Esophagus squamous epithelium (tissue), 5 donors: ENCODE data around the gene TFE3. TPM values are rescaled to one million over a fixed set of nuclear protein-coding genes. Genes with fewer than 3 reads are reported as not detected.
A peak's percentile ranks its signal among the peaks of the same experiment; 100 is the strongest.

Experiments
- DNase-seq: peaks from one replicate; lab custom pipeline; 2025; lab: John Stamatoyannopoulos, UW
- H3K27ac ChIP-seq, 4 donors: fragments of 200-600 bp; sonication (generic); one replicate each; pipeline ENCODE4 v1.5.1; 2016 to 2019; ENCODE audit warnings: mild to moderate bottlenecking in 1 of 4
- H3K27me3 ChIP-seq, 4 donors: fragments of 200-600 bp; sonication (generic); 1 replicate in 3 of 4; 2 replicates in 1 of 4; pipeline versions ENCODE4 v1.5.1 to v1.6.0; 2017 to 2021; ENCODE audit warnings: antibody characterized with exemption in 1 of 4
- H3K36me3 ChIP-seq, 3 donors: fragments of 200-600 bp; sonication (generic); one replicate each; pipeline ENCODE4 v1.5.1; 2016 to 2019
- H3K4me1 ChIP-seq, 3 donors: fragments of 200-600 bp; sonication (generic); one replicate each; pipeline ENCODE4 v1.5.1; 2017 to 2019
- H3K4me3 ChIP-seq, 4 donors: fragments of 200-600 bp; sonication (generic); 1 replicate in 3 of 4; 2 replicates in 1 of 4; pipeline ENCODE4 v1.5.1; 2016 to 2019; ENCODE audit warnings: mild to moderate bottlenecking in 2 of 4, moderate library complexity in 1 of 4
- H3K9me3 ChIP-seq, 3 donors: fragments of 200-600 bp; sonication (generic); one replicate each; pipeline ENCODE4 v1.5.1; 2016 to 2019
- CTCF ChIP-seq, 6 experiments: fragments of 450-650 bp in 4 of 6; fragments of 200-600 bp in 2 of 6; sonication (generic) in 2 of 6; IDR thresholded peaks; one replicate each; pipeline ENCODE4 v1.5.1; 2016 to 2019; ENCODE audit warnings: antibody characterized with exemption in 6 of 6, mild to moderate bottlenecking in 4 of 6, moderate library complexity in 4 of 6
- POLR2A ChIP-seq, 4 donors: fragments of 450-650 bp; IDR thresholded peaks; one replicate each; pipeline ENCODE4 v1.6.1; 2017; ENCODE audit warnings: antibody characterized with exemption in 4 of 4, mild to moderate bottlenecking in 4 of 4, moderate library complexity in 3 of 4
- WGBS, 2 donors: methylation state at CpG; one replicate each; pipeline ENCODE4 v1.1.5; 2018; 5-methylcytosine and 5-hydroxymethylcytosine counted together
- intact Hi-C: fragments of 100-400 bp; cut with DNase I; formaldehyde crosslinking; loops from one replicate; pipeline ENCODE4 v1.15.0; 2022
- total RNA-seq, 4 donors: library from RNA; depleted of rRNA; stranded (reverse); fragments of >200 nt; gene quantifications; one replicate each; pipeline ENCODE4 v1.1.0, GENCODE V29; 2016
- donor health status: DM: yes; HTN: yes; CAD: no.

The TFE3 gene
- total RNA-seq, 4 donors from 2014 or later: 24.3 to 48.4 (median 43.1) TPM

- Histone ChIP-seq H3K4me1 (peaks cover 0 to 16% (median 0%) of the 10 kb centered on the region in 3 donors), H3K36me3 (peaks cover 0 to 55% (median 0%) of the 10 kb centered on the region in 3 donors), H3K27me3 (no peaks in the 10 kb centered on the region), H3K4me3 (no peak overlapping the region), H3K27ac (no peak overlapping the region), H3K9me3 (no peaks in the 10 kb centered on the region)
- intact Hi-C loops: no loop called here
- no peak for DNase-seq
- WGBS, 2 donors: 70 to 92% methylated on average over 2 of the region's 10 CpGs
- TF ChIP-seq CTCF (IDR thresholded peaks at IDR 0.05) (no peak), POLR2A (IDR thresholded peaks at IDR 0.05) (no peak)
Measured at GRCh38 chrX:49061916-49062315, 18.8 kb upstream of the TFE3 start.

- no peak overlapping the region for H3K4me3 ChIP-seq
- DNase-seq: no peak
- intact Hi-C loops: no loop called here
- H3K9me3 ChIP-seq: no peaks in the 10 kb centered on the region
- no peak overlapping the region for H3K27ac ChIP-seq
- peaks cover 0 to 51% (median 0%) of the 10 kb centered on the region in 3 donors for H3K36me3 ChIP-seq
- TF ChIP-seq CTCF (IDR thresholded peaks at IDR 0.05) (no peak), POLR2A (IDR thresholded peaks at IDR 0.05) (no peak)
- peaks cover 0 to 16% (median 0%) of the 10 kb centered on the region in 3 donors for H3K4me1 ChIP-seq
- 84 to 93% methylated on average over 6 to 7 of the region's 7 CpGs for WGBS, 2 donors
- no peaks in the 10 kb centered on the region for H3K27me3 ChIP-seq
Measured at GRCh38 chrX:49061490-49061889, 18.3 kb upstream of the TFE3 start.

GRCh38 chrX:49060914-49061313 lies 17.8 kb upstream of the TFE3 start:
- no peaks in the 10 kb centered on the region for H3K27me3 ChIP-seq
- TF ChIP-seq POLR2A (IDR thresholded peaks at IDR 0.05) (no peak), CTCF (IDR thresholded peaks at IDR 0.05) (no peak)
- 67 to 70% methylated on average over 1 to 2 of the region's 3 CpGs for WGBS, 2 donors
- H3K36me3 ChIP-seq: peaks cover 0 to 45% (median 0%) of the 10 kb centered on the region in 3 donors
- H3K4me3 ChIP-seq: peak overlapping the region in 1 of 4 donors; percentile 57
- H3K4me1 ChIP-seq: peaks cover 0 to 16% (median 0%) of the 10 kb centered on the region in 3 donors
- H3K9me3 ChIP-seq: no peaks in the 10 kb centered on the region
- DNase-seq: no peak
- peak overlapping the region in 2 of 4 donors; percentile 88 to 89 for H3K27ac ChIP-seq
- intact Hi-C loops: no loop called here

GRCh38 chrX:49059681-49060085 lies 16.5 kb upstream of the TFE3 start:
- TF ChIP-seq POLR2A (IDR thresholded peaks at IDR 0.05): no peak
- Histone ChIP-seq H3K36me3 (peaks cover 0 to 33% (median 0%) of the 10 kb centered on the region in 3 donors), H3K9me3 (no peaks in the 10 kb centered on the region), H3K4me3 (peak overlapping the region; percentile 44 to 65 (median 54)), H3K27me3 (no peaks in the 10 kb centered on the region), H3K27ac (peak overlapping the region; percentile 87 to 91 (median 88)), H3K4me1 (peaks cover 0 to 16% (median 0%) of the 10 kb centered on the region in 3 donors)
- intact Hi-C loops: no loop called here
- 57 to 63% methylated on average over 4 to 8 of the region's 10 CpGs for WGBS, 2 donors
- DNase-seq: no peak

GRCh38 chrX:49059201-49059600 lies 16.0 kb upstream of the TFE3 start:
- DNase-seq: no peak
- H3K36me3 ChIP-seq: peaks cover 0 to 28% (median 0%) of the 10 kb centered on the region in 3 donors
- peaks cover 0 to 16% (median 0%) of the 10 kb centered on the region in 3 donors for H3K4me1 ChIP-seq
- H3K4me3 ChIP-seq: peak overlapping the region; percentile 44 to 65 (median 54)
- intact Hi-C loops: no loop called here
- no peaks in the 10 kb centered on the region for H3K9me3 ChIP-seq
- no peaks in the 10 kb centered on the region for H3K27me3 ChIP-seq
- no peak for TF ChIP-seq CTCF (IDR thresholded peaks at IDR 0.05)
- TF ChIP-seq POLR2A (IDR thresholded peaks at IDR 0.05): no peak
- peak overlapping the region; percentile 87 to 91 (median 88) for H3K27ac ChIP-seq
- 40 to 58% methylated on average over 1 to 6 of the region's 6 CpGs for WGBS, 2 donors
